ENCODE measurements around the gene BACH2.
A peak's percentile ranks its signal among the peaks of the same experiment; 100 is the strongest.
"Not testable (repeated sequence)": the region's sequence is repeated elsewhere in the genome, so short reads cannot be mapped to it uniquely, and the experiment has no call there.

The BACH2 gene

DNA sequence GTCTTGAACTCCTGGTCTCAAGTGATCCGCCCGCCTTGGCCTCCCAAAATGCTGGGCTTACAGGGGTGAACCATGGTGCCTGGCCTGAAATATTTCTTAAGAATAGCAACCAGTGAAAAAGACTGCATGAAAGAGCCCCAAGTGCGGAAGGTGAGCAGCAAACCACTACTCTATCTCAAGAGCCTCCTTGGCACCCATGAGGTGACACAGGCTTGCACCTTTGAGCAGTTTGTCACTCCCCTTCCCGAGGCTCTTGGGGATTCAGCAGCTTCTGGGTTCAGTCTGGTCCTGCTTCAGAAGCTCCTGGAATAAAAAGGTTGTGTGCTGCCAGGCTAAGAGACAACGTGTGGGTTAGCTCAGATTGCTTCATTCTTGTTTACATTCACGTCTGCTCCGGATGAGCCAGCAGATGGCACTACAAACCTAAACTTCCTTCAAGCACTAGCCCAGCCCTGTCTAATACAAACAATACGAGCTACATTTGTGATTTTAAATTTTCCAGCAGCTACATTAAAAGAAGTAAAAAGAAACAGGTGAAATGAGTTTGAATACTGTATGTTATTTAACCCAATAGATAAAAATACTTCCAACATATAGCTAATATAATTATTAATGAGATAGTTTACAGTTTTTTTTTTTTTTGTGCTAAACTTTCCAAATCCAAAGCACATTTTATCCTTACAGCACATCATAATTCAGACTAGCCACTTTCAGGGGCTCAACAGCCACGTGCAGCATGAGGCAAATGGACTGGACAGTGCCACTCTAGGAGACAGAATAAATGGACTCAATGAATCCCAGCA is 356.2 kb downstream of the BACH2 start:
- peak; percentile 57 for DNase-seq (ENCODE audit: low read depth)

DNA sequence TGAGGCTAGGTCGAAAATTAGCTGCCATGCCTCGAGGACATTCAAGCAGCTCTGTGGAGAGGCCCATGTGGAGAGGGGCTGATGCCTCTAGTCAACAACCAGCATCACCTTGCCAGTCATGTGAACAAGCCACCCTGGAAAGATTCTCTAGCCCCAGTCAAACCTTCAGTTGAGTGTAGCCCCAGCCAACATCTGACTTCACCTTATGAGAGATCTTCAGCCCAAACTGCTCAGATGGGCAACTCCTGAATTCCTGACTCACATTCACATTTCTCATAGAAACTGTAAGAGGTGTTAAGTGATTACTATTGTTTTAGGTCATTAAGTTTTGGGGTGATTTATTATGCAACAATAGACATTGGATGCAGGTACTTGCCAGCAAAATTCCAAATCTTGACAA is 357.5 kb downstream of the BACH2 start:
- no peak for DNase-seq (ENCODE audit: low read depth)

DNA sequence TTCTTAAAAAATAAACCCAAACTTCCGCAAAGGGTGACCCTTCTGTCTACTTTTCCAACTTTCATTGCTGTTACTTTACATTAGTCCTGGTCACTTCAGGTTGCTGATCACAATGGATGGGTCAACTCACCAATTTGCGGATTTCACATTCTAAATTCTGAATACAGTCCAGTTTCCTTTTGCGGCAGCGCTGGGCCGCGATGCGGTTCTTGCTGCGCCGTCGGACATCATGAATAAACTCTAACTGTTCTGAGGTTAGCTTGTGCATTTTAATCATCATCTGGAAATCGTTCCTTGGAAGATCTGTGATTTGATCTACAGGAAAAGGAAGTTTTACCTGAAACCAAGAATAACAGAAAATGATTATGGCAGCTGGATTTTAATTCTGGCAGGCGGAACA is 358.6 kb downstream of the BACH2 start:
- no peak for DNase-seq (ENCODE audit: low read depth)

DNA sequence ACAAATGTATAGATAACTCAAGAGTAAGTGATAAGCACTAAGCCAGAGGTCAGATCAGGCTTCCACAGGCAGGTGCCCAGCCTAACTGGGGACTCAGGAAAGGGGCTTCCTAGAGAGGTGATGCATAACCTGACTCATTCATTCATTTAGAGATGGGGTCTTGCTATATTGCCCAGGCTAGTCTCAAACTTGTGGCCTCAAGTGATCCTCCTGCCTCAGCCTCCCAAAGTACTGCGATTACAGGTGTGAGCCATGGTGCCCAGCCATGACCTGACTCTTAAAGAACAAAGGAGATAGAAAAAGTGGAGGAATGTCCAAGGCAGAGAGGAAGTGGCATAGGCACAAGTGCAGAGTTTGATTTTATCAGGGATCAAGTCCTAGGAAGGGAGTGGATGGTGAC is 360.5 kb downstream of the BACH2 start:
- DNase-seq (ENCODE audit: low read depth) = no peak

DNA sequence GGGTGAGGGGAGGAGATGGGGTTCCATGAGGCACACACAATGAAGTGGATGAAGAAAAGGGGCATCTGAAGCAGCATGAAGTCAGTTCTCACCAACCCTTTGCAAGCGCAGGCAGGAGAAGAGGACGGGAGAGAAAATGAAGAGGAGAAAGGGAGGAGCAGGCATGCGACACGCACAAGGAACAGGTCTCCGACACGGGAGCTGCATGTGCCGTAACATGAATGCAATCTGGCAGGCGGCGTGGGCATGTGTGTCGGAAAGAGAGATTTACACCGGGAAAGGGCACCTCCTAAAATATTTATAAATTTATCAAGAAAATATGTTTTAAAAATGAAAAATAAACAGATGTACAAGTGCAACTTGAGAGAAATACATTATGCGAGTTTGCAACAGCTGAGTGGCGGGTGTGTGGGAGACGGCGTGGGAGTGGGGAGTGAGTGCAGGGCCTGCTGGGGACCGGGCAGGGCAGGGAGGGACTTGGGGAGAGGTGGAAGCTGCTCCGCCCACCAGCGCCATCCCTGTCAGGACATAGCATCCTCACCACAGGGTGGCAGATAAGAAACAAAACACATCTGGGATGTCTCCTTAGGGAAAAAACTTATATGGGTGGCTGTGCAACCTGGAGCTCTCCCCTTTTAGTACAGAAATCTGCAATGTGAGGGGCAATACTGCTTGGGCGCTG is 361.8 kb downstream of the BACH2 start:
- DNase-seq (ENCODE audit: low read depth) = no peak

DNA sequence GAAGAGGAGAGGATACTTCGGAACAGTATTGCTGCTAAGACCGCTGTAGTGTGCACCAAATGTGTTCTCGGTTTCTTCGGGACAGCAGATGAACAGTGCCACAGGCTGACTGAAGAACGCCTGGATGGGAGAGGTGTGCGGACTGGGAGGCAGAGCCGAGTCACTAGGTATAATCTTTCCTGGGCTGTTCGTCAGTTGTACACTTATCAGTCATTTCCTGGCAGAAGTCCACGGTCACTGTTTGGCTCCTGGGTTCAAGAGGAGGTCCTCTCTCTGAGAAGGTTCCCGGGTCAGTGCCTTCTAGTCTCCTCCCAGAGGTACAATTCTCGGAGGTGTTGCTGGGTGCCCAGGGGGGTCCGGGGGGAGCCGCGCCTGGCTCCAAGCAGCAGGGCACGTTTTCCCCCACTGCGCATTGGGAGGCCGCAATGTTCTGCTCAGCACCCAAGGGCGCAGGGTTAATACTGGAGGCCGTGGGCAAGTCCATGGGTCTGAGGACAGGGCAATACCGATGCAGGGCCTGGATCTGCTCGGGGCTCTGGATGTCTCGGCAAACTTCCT is 364.3 kb downstream of the BACH2 start:
- DNase-seq (ENCODE audit: low read depth) = no peak

DNA sequence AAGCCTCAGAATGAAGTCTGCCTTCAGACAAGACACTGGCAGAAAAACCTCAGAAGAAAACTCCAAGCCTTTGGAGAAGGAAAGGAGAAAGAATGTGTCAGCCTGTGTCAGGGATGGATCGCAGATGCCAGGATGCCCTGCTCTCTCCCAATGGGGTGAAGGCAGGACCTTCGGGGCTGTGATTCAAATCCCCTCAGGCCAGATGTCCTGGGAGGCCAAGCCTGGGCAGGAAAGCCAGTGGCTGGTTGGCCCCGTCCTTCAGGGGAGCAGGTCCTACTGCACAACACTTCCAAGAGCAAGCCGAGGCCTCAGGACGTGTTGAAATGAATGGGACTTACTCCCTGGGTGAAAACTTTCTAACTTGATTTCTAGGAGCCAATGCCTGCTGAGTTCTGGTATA is 365.9 kb downstream of the BACH2 start:
- DNase-seq (ENCODE audit: low read depth) = no peak

DNA sequence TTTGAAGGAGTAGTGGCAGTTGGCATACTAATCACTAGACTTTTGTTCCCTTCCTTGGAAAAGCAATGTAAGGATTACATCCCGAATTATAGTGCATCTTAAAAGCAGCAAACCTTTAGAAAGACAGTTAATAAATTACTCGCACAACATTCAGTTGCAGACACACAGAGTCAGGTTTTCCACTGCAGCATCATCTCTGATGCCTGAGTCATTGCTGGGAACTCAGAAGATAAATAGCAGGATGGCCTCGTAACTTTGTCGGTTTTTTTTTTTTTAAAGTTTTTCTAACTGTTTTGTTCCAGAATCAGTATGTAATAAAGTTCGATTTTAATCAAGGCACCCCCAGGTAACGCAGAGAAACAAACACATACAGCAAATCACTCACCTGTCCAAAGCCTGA is 368.0 kb downstream of the BACH2 start:
- DNase-seq (ENCODE audit: low read depth) = no peak

DNA sequence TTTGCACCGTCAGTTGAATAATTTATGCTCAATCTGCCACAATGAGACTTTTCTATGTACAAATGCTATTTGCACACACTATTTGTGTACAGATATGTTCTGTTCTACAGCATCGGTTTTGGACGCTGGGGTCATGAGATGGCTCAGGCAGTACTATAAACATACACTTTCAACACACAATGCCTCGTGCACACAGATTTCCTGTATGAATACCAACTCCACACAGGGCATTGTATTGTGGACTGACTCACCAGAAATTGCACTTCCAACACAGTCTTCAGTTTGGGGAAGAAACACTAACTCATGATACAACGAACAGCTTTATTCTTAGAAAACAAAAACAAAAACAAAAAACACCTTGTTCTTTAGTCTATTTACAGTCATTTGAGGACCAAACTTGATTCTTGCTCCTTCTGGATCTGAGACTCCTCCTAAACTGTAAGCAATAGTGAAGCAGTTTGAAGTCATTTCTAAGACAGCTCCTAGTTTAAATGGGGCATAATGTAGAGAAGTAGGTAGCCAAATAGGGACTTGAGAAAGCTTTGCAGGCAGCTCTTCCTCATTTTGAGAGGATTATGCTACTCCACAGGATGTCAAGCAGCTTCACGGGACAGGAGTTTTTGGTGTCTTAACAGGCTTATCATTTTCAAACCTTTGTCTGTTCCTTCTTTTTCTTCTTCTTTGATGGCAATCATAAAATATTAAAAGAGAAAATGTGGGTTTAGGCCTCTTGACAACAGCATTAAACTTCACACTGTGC is 368.7 kb downstream of the BACH2 start:
- DNase-seq (ENCODE audit: low read depth) = no peak

DNA sequence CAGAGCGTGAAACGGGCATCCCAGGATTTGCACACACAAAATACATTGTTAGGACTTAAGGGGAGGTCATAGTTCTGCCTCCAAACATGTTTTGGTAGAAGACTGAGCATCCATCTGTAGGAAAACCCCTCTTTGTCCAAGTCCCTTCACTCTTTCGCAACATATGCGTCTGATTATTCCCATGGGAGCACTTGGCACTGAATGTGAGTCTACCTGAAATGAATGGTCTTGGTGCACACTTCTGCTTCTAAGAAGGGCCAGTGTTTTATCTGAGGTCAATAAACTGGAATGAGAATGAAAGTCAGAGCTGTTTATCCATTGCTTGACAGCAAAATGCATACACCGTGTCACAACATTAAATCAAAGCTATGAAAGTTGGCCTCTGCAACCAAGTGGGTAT is 369.4 kb downstream of the BACH2 start:
- DNase-seq (ENCODE audit: low read depth) = no peak

DNA sequence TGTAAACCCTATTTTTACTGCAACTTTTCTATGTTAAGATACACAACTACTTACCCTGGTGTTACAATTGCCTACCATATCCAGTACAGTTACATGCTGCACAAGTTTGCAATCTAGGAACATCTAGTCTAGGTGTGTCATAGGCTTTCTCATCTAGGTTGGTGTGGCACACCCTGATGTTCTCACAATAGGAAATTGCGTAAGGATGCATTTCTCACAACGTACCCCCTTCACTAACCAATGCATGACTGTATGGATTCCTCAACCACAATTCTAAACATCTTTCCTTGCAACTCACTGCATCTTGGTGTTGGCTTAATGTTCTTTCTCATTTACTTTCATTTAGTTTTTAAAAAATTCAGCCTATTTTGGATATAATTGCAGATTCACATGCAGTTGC is 370.8 kb downstream of the BACH2 start:
- no peak for DNase-seq (ENCODE audit: low read depth)

DNA sequence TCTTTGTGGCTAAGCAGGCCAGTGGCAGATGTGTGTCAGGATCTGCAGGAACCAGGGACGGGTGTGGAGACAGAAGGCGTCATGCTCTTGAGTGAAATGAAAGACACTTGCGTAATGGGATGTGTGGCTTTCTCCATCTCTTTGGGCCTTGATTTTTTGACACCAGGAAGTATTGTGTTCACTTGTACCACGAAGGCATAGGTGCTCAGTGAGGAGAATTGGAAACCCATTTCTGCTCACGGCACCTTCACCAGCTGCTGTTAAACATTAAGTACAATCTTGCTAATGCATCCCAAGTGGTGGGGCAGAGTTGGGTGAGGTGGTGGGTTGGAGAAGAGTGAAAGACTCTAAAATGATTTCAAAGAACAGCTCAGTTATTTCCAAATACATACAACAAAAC is 372.4 kb downstream of the BACH2 start:
- no peak for DNase-seq (ENCODE audit: low read depth)

DNA sequence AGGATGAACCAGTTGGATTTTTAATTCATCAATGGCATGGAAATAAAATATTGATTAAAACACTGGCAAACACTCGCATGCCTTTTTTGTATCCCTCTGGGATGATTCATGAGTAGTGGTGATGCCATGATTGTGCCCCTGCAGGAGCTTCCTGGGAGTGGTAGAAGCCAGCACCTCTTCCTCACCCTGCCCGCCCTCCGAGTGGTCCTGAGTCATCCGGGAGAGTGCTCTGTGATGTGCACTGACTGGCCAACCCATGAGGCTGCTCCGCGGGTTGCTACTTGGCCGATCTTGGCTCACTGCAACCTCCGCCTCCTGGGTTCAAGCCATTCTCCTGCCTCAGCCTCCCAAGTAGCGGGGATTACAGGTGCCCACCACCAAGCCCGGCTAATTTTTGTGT is 375.0 kb downstream of the BACH2 start:
- DNase-seq (ENCODE audit: low read depth) = no peak

DNA sequence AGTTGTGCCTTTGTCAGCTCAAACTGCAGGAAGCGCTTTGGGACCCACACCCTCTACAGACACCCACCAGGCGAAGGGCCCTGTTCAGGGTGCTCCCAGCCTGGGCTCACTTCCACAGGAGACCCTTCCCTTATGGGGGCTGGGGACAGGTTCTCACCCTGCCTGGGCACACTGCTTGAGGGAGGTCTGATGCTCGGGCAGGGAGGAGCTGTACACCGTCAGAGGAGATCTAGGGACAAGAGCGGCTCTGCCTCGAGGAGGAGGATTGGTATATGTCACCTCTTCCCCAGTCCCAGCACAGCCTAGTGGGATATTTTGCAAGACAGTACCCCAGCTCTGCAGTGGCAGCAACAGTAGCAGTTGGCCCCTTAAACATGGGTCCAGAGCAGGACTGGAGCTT is 375.4 kb downstream of the BACH2 start:
- no peak for DNase-seq (ENCODE audit: low read depth)

DNA sequence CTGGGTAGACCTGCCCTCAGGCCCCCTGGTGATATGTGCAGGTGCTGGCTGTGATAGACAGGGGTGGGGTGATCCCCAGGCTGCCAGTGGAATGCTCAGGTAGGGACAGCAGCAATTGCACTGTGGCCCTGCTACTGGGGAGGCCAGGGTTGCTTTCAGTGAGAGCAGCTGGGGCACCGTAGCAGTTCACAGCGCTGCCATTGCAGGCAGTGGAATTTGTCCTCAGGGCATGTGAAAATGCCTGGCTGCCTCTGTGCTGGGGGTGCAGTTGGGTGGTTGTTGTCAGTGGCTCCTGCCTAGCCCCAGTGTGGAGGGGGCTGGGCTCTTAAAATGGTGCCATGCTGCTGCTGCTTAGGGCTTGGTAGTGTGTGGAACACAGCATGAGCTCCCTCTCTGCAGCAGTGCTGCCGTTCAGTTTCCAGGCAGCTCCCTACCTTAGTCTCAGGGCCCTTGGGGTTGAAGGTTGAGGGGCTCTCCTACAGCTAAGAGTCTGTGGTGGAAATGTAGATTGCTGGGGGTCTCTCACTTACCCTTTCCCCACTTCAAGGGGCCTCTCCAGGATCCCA is 378.8 kb downstream of the BACH2 start:
- no peak for DNase-seq (ENCODE audit: low read depth)

DNA sequence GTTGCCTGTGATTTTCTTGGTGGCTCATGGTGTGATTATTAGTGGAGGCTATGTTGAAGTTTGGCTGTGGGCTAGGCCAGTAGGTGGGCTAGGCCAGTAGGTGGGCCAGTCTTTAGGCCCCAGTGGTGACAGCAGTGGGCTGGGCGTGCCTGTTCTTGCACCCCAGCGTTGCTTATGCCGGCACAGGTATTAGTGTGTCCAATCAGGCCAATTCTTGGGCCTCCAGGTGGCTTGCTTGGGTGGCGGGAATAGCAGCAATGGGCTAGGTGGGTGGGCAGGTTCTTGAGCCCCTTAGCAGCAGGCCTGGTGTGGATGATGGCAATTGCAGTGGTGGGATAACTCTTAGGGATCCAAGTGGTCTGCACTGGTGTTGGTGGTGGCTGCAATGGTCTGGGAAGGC is 379.4 kb downstream of the BACH2 start:
- no peak for DNase-seq (ENCODE audit: low read depth)

DNA sequence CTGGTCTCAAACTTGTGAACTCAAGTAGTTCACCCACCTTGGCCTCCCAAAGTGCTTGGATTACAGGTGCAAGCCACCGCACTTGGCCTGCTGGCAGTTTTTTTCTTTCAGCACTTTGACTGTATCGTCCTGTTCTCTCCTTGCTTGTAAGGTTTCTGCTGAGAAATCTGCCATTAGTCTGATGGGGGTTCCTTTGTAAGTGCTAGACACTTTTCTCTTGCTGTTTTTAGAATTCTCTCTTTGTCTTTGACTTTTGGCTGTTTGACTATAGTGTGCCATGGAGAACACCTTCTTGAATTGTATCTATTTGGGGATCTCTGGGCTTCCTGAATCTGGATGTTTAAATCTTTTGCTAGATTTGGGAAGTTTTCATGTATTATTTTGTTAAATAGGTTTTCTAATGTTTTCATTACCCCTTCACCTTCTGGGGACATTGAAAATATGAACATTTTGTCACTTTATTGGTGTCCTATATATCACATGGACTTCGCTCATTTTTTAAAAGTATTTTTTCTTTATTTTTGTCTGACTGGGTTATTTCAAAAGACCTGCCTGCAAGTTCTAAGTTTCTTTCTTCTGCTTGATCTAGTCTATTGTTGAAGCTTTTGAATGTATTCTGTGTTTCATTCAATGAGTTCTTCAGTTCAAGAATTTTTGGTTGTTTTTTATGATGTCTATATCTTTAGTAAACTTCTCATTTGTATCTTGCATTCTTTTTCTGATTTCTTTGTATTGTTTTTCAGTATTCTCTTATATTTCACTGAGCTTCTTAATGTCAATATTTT is 380.3 kb downstream of the BACH2 start:
- no peak for DNase-seq (ENCODE audit: low read depth)

DNA sequence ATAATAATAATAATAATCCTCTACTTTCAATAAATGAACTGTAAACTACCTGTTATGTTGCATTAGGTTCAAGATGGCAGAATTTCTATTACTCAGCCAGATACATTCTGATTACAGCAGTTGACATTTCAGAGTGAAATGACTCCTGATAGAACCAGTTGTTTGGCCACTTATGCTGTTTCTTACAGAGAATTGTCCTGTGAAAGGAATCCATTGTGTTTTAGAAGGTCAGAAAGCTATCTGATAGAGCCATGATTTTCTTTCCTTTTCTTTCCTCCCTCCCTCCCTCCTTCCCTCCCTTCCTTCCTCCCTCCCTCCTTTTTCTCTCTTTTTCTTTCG is 385.8 kb downstream of the BACH2 start:
- no peak for DNase-seq (ENCODE audit: low read depth)

DNA sequence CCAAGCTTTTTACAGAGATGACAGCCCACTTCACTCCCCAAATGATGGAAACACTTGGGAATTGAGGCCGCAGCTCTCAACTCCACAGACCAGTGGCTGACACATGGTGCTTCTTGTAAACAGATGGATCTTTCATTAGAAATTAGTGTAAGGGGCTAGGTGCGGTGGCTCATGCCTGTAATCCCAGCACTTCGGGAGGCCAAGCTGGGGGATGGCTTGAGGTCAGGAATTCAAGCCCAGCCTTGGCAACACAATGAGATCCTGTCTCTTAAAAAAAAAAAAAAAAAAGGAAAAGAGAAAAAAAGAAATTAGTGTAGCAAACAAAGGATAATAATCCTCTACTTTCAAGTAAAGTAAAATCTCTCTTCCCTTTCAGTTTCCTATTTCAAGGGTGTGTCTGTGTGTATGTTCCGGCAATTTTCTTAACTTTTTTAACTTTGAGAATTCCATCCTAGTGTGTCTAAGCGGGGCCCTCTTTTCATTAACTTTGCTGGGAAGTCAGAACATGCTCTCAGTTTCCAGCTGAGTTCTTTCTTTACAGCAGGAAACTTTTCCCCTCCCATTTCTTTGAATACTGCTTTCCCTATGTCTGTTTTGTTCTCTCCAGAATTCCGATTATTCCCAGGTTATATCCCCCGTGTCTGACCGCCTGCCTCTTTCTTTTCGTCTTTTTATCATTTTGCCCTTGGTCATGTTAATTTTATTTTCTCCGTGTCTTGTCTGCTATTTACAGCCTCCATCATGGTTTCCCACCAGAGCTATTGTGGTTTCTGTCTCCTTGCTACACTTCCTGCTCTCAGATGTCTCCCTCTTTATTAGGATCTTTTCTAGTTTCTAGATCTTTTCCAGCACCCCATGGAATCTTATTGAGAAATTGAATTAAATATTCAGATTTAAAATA is 386.4 kb downstream of the BACH2 start:
- not testable (repeated sequence) for DNase-seq (ENCODE audit: low read depth)

DNA sequence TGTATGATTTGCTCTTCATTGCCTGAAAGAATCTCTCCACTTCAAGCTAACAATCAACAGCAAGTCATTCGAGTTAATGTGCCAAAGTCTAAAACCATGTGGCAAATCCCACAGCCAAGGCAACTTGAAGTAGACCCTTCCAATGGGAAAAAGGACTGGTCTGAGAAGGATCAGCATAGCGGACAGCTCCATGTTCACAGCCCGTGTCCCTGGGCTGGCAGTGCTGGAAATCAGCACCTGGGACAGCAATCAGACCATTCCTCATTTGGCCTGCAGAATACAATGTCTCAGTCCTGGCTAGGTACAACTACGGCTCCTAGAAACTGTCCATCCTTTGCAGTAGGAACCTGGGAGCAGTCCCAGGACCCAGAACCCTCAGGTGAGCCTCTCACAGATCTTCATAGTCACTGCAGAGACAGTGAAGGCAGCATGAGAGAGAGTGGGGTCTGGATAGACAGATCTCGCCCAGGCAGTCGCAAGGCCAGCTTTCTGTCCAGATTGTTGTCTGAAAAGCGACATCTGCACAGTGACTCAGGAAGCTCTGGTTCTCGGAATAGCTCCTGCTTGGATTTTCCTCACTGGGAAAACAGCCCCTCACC is 401.3 kb downstream of the BACH2 start:
- DNase-seq (ENCODE audit: low read depth) = no peak
